ENCODE results near the gene CIAPIN1. TPM values are rescaled to one million over a fixed set of nuclear protein-coding genes. Genes with fewer than 3 reads are reported as not detected.

CIAPIN1 gene
- total RNA-seq, 8 experiments from 2014 or later: 44.5 to 74.9 (median 58.4) TPM

GRCh38 chr16:57424583-57424982 lies 22.6 kb downstream of the CIAPIN1 start:
- peak in 4 of 8 experiments; percentile 7 to 67 (median 24) for ATAC-seq (replicated peaks in 6 of 8)
- no peak overlapping the region for H3K27ac ChIP-seq
- peaks cover 6 to 8% of the 10 kb centered on the region in 2 donors for H3K4me1 ChIP-seq (replicated peaks in 1 of 2)
- in situ Hi-C loops (cut with MboI; ENCODE audit: low pct_unique_long_range_greater_than_20kb in 2 of 9, low sequenced_read_pairs in 9 of 9, unreplicated experiment in 9 of 9): loop anchor here in 3 of 9 experiments (10.0 to 25.0 kb wide), 2 partner anchors 112 to 120 kb away; no protein-coding TSS in a partner anchor
- WGBS, 10 experiments: 0 to 100% (median 85%) methylated on average over 1 to 3 of the region's 3 CpGs; no CpG with 5 or more reads in 4 of the 10 experiments
- H3K4me3 ChIP-seq: no peak overlapping the region

DNA sequence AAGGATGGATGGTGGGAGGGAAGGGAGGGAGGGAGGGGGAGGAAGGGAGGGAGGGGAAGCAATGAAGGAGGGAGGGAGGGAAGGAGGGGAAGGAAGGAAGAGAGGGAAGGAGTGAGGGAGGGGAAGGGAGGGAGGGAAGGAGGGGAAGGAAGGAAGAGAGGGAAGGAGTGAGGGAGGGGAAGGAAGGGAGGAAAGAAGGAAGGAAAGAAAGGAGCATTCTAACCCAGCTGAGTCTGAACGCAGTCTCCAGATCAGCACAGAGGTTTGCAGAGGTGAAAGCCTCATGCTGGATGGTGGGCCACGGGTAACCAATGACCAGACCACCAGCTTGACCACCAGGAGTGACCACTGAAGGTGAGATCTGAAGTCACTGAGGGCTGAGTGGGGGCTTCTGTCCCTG lies 24.0 kb downstream of the CIAPIN1 start:
- WGBS, 10 experiments: 83% methylated on average over 2 of the region's 2 CpGs; no CpG with 5 or more reads in 9 of the 10 experiments
- peaks cover 15% of the 10 kb centered on the region in 2 donors for H3K4me1 ChIP-seq (replicated peaks in 1 of 2)
- H3K27ac ChIP-seq: no peak overlapping the region
- in situ Hi-C loops (cut with MboI; ENCODE audit: low pct_unique_long_range_greater_than_20kb in 2 of 9, low sequenced_read_pairs in 9 of 9, unreplicated experiment in 9 of 9): loop anchor here in 3 of 9 experiments (10.0 to 25.0 kb wide), 2 partner anchors 111 to 118 kb away; no protein-coding TSS in a partner anchor
- ATAC-seq (replicated peaks in 6 of 8): no peak
- H3K4me3 ChIP-seq: no peak overlapping the region

GRCh38 chr16:57422026-57422944 lies 24.9 kb downstream of the CIAPIN1 start:
- in situ Hi-C loops (cut with MboI; ENCODE audit: low pct_unique_long_range_greater_than_20kb in 2 of 9, low sequenced_read_pairs in 9 of 9, unreplicated experiment in 9 of 9): loop anchor here in 3 of 9 experiments (10.0 to 25.0 kb wide), 2 partner anchors 110 to 117 kb away; no protein-coding TSS in a partner anchor
- Histone ChIP-seq H3K4me3 (no peak overlapping the region), H3K4me1 (replicated peaks in 1 of 2) (peaks cover 15 to 19% of the 10 kb centered on the region in 2 donors), H3K27ac (peak overlapping the region in 1 of 2 donors; percentile 1)
- WGBS, 10 experiments: 0 to 100% (median 43%) methylated on average over 1 to 8 of the region's 10 CpGs
- peak; percentile 43 to 88 (median 72) for ATAC-seq (replicated peaks in 6 of 8)

DNA sequence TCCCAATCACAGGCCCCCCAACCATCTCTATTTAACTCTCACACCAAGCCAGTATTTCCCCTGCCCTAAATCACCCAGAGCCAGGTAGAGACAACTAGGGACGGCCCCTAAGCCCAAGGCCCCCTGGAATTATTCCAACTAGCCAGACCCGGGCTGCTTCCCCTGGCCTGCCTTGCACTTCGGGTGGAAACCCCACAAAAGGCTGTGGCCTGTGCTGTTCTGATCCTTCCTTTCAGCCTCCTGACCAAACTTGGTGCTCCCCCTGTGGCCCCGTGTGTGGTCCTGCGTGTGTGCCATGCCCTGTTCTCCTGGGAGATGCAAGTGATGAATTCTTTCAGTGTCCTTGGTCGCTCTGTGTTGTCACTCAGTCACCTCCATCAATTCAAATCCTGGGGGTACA lies 27.7 kb downstream of the CIAPIN1 start:
- Histone ChIP-seq H3K4me1 (replicated peaks in 1 of 2) (peaks cover 23 to 33% of the 10 kb centered on the region in 2 donors), H3K4me3 (no peak overlapping the region), H3K27ac (no peak overlapping the region)
- WGBS, 10 experiments: 10 to 100% (median 65%) methylated on average over 1 to 4 of the region's 6 CpGs; no CpG with 5 or more reads in 4 of the 10 experiments
- in situ Hi-C loops (cut with MboI; ENCODE audit: low pct_unique_long_range_greater_than_20kb in 2 of 9, low sequenced_read_pairs in 9 of 9, unreplicated experiment in 9 of 9): loop anchor here in 8 of 9 experiments (5.0 to 25.0 kb wide), 3 partner anchors 107 to 117 kb away; no protein-coding TSS in a partner anchor
- no peak for ATAC-seq (replicated peaks in 6 of 8)

- peak overlapping the region in 1 of 2 donors; percentile 72 for H3K27ac ChIP-seq
- ATAC-seq (replicated peaks in 6 of 8): no peak
- 93% methylated on average over 7 of the region's 16 CpGs; no CpG with 5 or more reads in 9 of the 10 experiments for WGBS, 10 experiments
- no peak overlapping the region for H3K4me3 ChIP-seq
- peaks cover 25 to 35% of the 10 kb centered on the region in 2 donors for H3K4me1 ChIP-seq (replicated peaks in 1 of 2)
- in situ Hi-C loops (cut with MboI; ENCODE audit: low pct_unique_long_range_greater_than_20kb in 2 of 9, low sequenced_read_pairs in 9 of 9, unreplicated experiment in 9 of 9): loop anchor here in 8 of 9 experiments (5.0 to 25.0 kb wide), 3 partner anchors 104 to 114 kb away; no protein-coding TSS in a partner anchor
These were observed 31.1 kb downstream of the CIAPIN1 start for GRCh38 chr16:57416084-57416483.

- in situ Hi-C loops (cut with MboI; ENCODE audit: low pct_unique_long_range_greater_than_20kb in 2 of 9, low sequenced_read_pairs in 9 of 9, unreplicated experiment in 9 of 9): loop anchor here in 6 of 9 experiments (10.0 to 25.0 kb wide), 2 partner anchors 101 to 109 kb away; no protein-coding TSS in a partner anchor
- Histone ChIP-seq H3K4me3 (no peak overlapping the region), H3K27ac (no peak overlapping the region), H3K4me1 (replicated peaks in 1 of 2) (peaks cover 18 to 28% of the 10 kb centered on the region in 2 donors)
- 0 to 100% (median 85%) methylated on average over 1 to 2 of the region's 7 CpGs; no CpG with 5 or more reads in 5 of the 10 experiments for WGBS, 10 experiments
- no peak for ATAC-seq (replicated peaks in 6 of 8)
These were observed 33.5 kb downstream of the CIAPIN1 start for GRCh38 chr16:57413733-57414132.

DNA sequence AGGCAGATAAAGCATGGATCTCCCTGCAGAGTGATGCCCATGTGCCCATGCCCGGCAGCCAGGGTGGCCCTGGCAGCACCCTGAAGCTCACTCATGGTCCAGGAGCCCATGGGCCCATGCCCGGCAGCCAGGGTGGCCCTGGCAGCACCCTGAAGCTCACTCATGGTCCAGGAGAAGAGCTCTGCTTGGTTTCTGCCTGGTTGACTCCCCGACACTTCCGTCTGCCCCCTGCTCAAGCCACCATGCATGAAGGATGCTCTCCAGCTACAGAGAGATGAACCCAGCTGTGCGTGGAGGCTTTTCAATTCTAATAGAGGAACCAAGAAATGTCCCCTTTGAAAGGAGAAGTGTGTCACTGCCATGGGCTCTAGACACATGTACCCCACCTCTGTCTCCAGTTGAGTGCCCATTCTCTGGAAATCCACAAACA lies 33.9 kb downstream of the CIAPIN1 start:
- WGBS, 10 experiments: 60 to 100% (median 95%) methylated on average over 1 to 3 of the region's 5 CpGs; no CpG with 5 or more reads in 4 of the 10 experiments
- in situ Hi-C loops (cut with MboI; ENCODE audit: low pct_unique_long_range_greater_than_20kb in 2 of 9, low sequenced_read_pairs in 9 of 9, unreplicated experiment in 9 of 9): loop anchor here in 6 of 9 experiments (10.0 to 25.0 kb wide), 2 partner anchors 101 to 109 kb away; no protein-coding TSS in a partner anchor
- no peak for ATAC-seq (replicated peaks in 6 of 8)
- H3K4me1 ChIP-seq (replicated peaks in 1 of 2): peaks cover 15 to 28% of the 10 kb centered on the region in 2 donors
- no peak overlapping the region for H3K4me3 ChIP-seq
- H3K27ac ChIP-seq: no peak overlapping the region

DNA sequence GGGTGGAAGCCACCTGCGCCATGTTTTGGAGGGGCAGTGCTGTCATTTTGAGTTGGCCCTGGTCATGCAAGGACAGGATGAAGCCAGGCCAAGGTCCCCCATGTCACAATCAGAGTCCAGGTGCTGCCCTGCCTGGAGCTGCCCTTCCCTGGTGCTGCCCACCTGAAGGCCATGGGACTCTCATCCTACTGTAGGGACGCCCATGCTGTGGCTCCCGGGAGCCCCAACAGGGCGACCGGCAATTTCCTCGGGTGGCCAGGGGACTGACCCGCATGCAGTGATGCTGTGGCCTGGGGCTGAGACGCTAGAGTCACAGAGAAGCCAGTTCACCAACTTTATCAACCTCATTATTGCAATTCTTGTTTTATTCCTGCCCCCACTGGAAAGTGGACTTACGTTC lies 34.6 kb downstream of the CIAPIN1 start:
- Histone ChIP-seq H3K27ac (no peak overlapping the region), H3K4me1 (replicated peaks in 1 of 2) (peaks cover 15 to 27% of the 10 kb centered on the region in 2 donors), H3K4me3 (no peak overlapping the region)
- no peak for ATAC-seq (replicated peaks in 6 of 8)
- in situ Hi-C loops (cut with MboI; ENCODE audit: low pct_unique_long_range_greater_than_20kb in 2 of 9, low sequenced_read_pairs in 9 of 9, unreplicated experiment in 9 of 9): loop anchor here in 6 of 9 experiments (10.0 to 25.0 kb wide), 2 partner anchors 100 to 108 kb away; no protein-coding TSS in a partner anchor
- WGBS, 10 experiments: 74 to 100% (median 80%) methylated on average over 1 to 8 of the region's 9 CpGs; no CpG with 5 or more reads in 3 of the 10 experiments

DNA sequence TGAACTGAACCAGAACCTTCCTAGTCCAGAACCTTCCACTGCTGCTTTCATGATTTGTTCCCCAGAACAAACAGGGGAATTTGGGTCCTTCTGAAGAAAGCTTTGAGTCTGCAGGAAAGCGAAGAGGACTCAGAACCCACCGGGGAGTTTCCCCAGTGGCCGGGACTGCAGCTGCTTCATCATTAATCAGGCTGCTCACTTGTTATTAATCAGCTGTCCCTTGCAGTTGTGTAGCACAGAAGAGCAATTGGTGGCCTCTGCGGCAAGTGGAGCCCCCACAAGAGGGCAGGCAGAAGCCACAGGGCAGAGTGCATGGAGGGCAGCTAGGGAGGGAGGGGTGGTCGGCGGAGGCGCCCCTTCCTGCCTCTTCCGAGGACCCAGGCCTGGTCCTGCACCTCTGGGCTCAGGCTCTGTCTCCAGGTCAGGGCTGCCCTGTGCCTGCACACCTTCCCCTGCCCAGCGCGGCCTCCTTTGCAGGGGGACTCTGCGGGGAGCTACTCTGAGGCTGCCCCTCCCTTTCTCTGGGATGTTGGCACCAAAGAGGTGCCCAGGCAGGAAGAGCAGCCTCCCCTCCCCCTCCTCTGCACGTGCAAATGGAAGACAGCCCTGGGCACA lies 35.7 kb downstream of the CIAPIN1 start:
- peak in 5 of 8 experiments; percentile 30 to 61 (median 49) for ATAC-seq (replicated peaks in 6 of 8)
- 0 to 100% (median 39%) methylated on average over 1 to 4 of the region's 12 CpGs; no CpG with 5 or more reads in 7 of the 10 experiments for WGBS, 10 experiments
- in situ Hi-C loops (cut with MboI; ENCODE audit: low pct_unique_long_range_greater_than_20kb in 2 of 9, low sequenced_read_pairs in 9 of 9, unreplicated experiment in 9 of 9): loop anchor here in 6 of 9 experiments (10.0 to 25.0 kb wide), 2 partner anchors 99 to 107 kb away; no protein-coding TSS in a partner anchor
- Histone ChIP-seq H3K4me1 (replicated peaks in 1 of 2) (peaks cover 10 to 16% of the 10 kb centered on the region in 2 donors), H3K27ac (no peak overlapping the region), H3K4me3 (no peak overlapping the region)

GRCh38 chr16:57409870-57410587 lies 37.2 kb downstream of the CIAPIN1 start:
- ATAC-seq (replicated peaks in 6 of 8): peak in 3 of 8 experiments; percentile 91 to 92 (median 91)
- Histone ChIP-seq H3K4me1 (replicated peaks in 1 of 2) (peaks cover 7 to 9% of the 10 kb centered on the region in 2 donors), H3K27ac (no peak overlapping the region), H3K4me3 (no peak overlapping the region)
- in situ Hi-C loops (cut with MboI; ENCODE audit: low pct_unique_long_range_greater_than_20kb in 2 of 9, low sequenced_read_pairs in 9 of 9, unreplicated experiment in 9 of 9): loop anchor here in 6 of 9 experiments (10.0 to 25.0 kb wide), 2 partner anchors 98 to 105 kb away; no protein-coding TSS in a partner anchor
- WGBS, 10 experiments: 58 to 80% (median 80%) methylated on average over 1 to 5 of the region's 14 CpGs; no CpG with 5 or more reads in 7 of the 10 experiments

- Histone ChIP-seq H3K4me3 (no peak overlapping the region), H3K4me1 (replicated peaks in 1 of 2) (peaks cover 7 to 9% of the 10 kb centered on the region in 2 donors), H3K27ac (no peak overlapping the region)
- in situ Hi-C loops (cut with MboI; ENCODE audit: low pct_unique_long_range_greater_than_20kb in 2 of 9, low sequenced_read_pairs in 9 of 9, unreplicated experiment in 9 of 9): loop anchor here in 2 of 9 experiments (25.0 kb wide), 1 partner anchor 97 kb away; no protein-coding TSS in a partner anchor
- ATAC-seq (replicated peaks in 6 of 8): no peak
- 40 to 100% (median 83%) methylated on average over 1 to 5 of the region's 5 CpGs; no CpG with 5 or more reads in 3 of the 10 experiments for WGBS, 10 experiments
These were observed 38.1 kb downstream of the CIAPIN1 start for GRCh38 chr16:57409065-57409464.
